DND-41 (cell line): ENCODE measurements around the gene CNTN5.

Experiments used
- CTCF ChIP-seq: IDR thresholded peaks from 2 replicates; pipeline ENCODE4 v1.5.1; 2012; ENCODE audit warnings: borderline replicate concordance, low read length, moderate library complexity, mild to moderate bottlenecking; ENCODE audit not compliant: poor library complexity, severe bottlenecking; ENCODE audit errors: extremely low read depth
- EZH2 ChIP-seq: IDR thresholded peaks from 3 replicates; pipeline ENCODE4 v1.6.1; 2012; ENCODE audit warnings: borderline replicate concordance, low read depth, mild to moderate bottlenecking, moderate library complexity, low read length, inconsistent platforms; ENCODE audit not compliant: severe bottlenecking

- TF ChIP-seq CTCF (no peak), EZH2 (no peak)
These were observed 150.6 kb downstream of the CNTN5 start for GRCh38 chr11:99171330-99171729.
